ENCODE data around the gene FBH1. TPM values are rescaled to one million over a fixed set of nuclear protein-coding genes. Genes with fewer than 3 reads are reported as not detected.
"Not testable (repeated sequence)": the region's sequence is repeated elsewhere in the genome, so short reads cannot be mapped to it uniquely, and the experiment has no call there.

FBH1 gene
- total and polyA plus RNA-seq, 9 of the 15 experiments (the other 6 are each of a cell fraction or from before 2014, with no cell fraction given) = 13.4 to 108 (median 77.8) TPM

GRCh38 chr10:5960973-5961275 lies 70.9 kb downstream of the FBH1 start:
- H3K9me3 ChIP-seq (replicated peaks; ENCODE audit: control insufficient read depth, insufficient read depth, low read depth, low read length); intact Hi-C loops (cut with micrococcal nuclease); H3K4me3 ChIP-seq; FAIRE-seq; DNase-seq (ENCODE audit: extremely low read depth in 1 of 4, low spot score in 3 of 4); H2AFZ ChIP-seq (ENCODE audit: low read depth, low read length); H3K9me1 ChIP-seq (ENCODE audit: control insufficient read depth, insufficient read depth, low read length); H3K4me2 ChIP-seq (ENCODE audit: insufficient read depth, low read length); ATAC-seq; CTCF ChIA-PET (ENCODE audit: low intra/inter-chr PET ratio); H3K27me3 ChIP-seq (ENCODE audit: control insufficient read depth in 2 of 2, insufficient read depth in 2 of 2, low read length in 2 of 2); H4K20me1 ChIP-seq (replicated peaks; ENCODE audit: control insufficient read depth, insufficient read depth, low read length); H3K9ac ChIP-seq (ENCODE audit: insufficient read depth in 1 of 2, low read depth in 2 of 2, low read length in 2 of 2); H3K79me2 ChIP-seq (ENCODE audit: control insufficient read depth, insufficient read depth, low read length); BruUV-seq (replicated peaks); in situ Hi-C loops (cut with MboI): not testable (repeated sequence)
- WGBS (ENCODE audit: insufficient coverage, low coverage, missing lambda C conversion rate) = 84% methylated on average over 8 of the region's 10 CpGs
- Histone ChIP-seq H3K4me1 (replicated peaks in 1 of 2; ENCODE audit: control insufficient read depth in 2 of 2, insufficient read depth in 2 of 2, low read length in 2 of 2) (peaks cover 6 to 24% of the 10 kb centered on the region in 2 experiments; a peak in 4 of 5 replicates), H3K36me3 (ENCODE audit: control insufficient read depth, insufficient read depth, low read length) (peaks cover 18% of the 10 kb centered on the region; the same call in 2 of the 3 replicates), H3K27ac (ENCODE audit: extremely low read depth, low read depth, low read length) (peak overlapping the region; percentile 26; the same call in 1 of the 3 replicates)
- POLR2A ChIA-PET = interaction anchor here (2.5 to 3.0 kb wide), 2 partner anchors 9 to 11 kb away, joined by 7 to 16 read pairs; no protein-coding TSS in a partner anchor

GRCh38 chr10:5961405-5962100 lies 71.5 kb downstream of the FBH1 start:
- ChIA-PET CTCF (ENCODE audit: low intra/inter-chr PET ratio) (interaction anchor here (0.6 kb wide), 1 partner anchor 16 kb away, joined by 4 read pairs; no protein-coding TSS in a partner anchor), POLR2A (interaction anchor here (1.2 to 3.0 kb wide), 3 partner anchors 10 to 20 kb away, joined by 3 to 16 read pairs (median 7); no protein-coding TSS in a partner anchor)
- H3K9me3 ChIP-seq (replicated peaks; ENCODE audit: control insufficient read depth, insufficient read depth, low read depth, low read length) = no peaks in the 10 kb centered on the region
- no peak overlapping the region for H3K4me3 ChIP-seq
- in situ Hi-C loops (cut with MboI) = no loop called here
- peaks cover 6 to 24% of the 10 kb centered on the region in 2 experiments; a peak in 4 of 5 replicates for H3K4me1 ChIP-seq (replicated peaks in 1 of 2; ENCODE audit: control insufficient read depth in 2 of 2, insufficient read depth in 2 of 2, low read length in 2 of 2)
- H3K27me3 ChIP-seq (ENCODE audit: control insufficient read depth in 2 of 2, insufficient read depth in 2 of 2, low read length in 2 of 2) = no peaks in the 10 kb centered on the region
- no TSS peak for BruUV-seq (replicated peaks)
- ATAC-seq (no peak), DNase-seq (ENCODE audit: extremely low read depth in 1 of 4, low spot score in 3 of 4) (no peak), FAIRE-seq (no peak)
- H3K27ac ChIP-seq (ENCODE audit: extremely low read depth, low read depth, low read length) = no peak overlapping the region; the same call in 2 of the 3 replicates
- H3K9ac ChIP-seq (ENCODE audit: insufficient read depth in 1 of 2, low read depth in 2 of 2, low read length in 2 of 2) = peak overlapping the region in 1 of 2 experiments; percentile 17; a peak in 1 of 4 replicates
- H3K36me3 ChIP-seq (ENCODE audit: control insufficient read depth, insufficient read depth, low read length) = peaks cover 20% of the 10 kb centered on the region; the same call in 2 of the 3 replicates
- H4K20me1 ChIP-seq (replicated peaks; ENCODE audit: control insufficient read depth, insufficient read depth, low read length) = no peaks in the 10 kb centered on the region
- 88% methylated on average over 28 of the region's 29 CpGs for WGBS (ENCODE audit: insufficient coverage, low coverage, missing lambda C conversion rate)
- H3K4me2 ChIP-seq (ENCODE audit: insufficient read depth, low read length) = no peak overlapping the region
- TF ChIP-seq TEAD4 (IDR thresholded peaks at IDR 0.05; ENCODE audit: low read length) (no peak), TEAD4 (CRISPR knock-in tag; IDR thresholded peaks at IDR 0.05; ENCODE audit: borderline replicate concordance) (peak; percentile 65; the same call in 1 of the 2 replicates)
- TF ChIP-seq, protein P1, sequence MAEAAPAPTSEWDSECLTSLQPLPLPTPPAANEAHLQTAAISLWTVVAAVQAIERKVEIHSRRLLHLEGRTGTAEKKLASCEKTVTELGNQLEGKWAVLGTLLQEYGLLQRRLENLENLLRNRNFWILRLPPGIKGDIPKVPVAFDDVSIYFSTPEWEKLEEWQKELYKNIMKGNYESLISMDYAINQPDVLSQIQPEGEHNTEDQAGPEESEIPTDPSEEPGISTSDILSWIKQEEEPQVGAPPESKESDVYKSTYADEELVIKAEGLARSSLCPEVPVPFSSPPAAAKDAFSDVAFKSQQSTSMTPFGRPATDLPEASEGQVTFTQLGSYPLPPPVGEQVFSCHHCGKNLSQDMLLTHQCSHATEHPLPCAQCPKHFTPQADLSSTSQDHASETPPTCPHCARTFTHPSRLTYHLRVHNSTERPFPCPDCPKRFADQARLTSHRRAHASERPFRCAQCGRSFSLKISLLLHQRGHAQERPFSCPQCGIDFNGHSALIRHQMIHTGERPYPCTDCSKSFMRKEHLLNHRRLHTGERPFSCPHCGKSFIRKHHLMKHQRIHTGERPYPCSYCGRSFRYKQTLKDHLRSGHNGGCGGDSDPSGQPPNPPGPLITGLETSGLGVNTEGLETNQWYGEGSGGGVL (CRISPR knock-in tag; IDR thresholded peaks at IDR 0.05) = no peak
- intact Hi-C loops (cut with micrococcal nuclease) = no loop called here
- H3K9me1 ChIP-seq (ENCODE audit: control insufficient read depth, insufficient read depth, low read length) = peaks cover 10% of the 10 kb centered on the region
- no peaks in the 10 kb centered on the region for H3K79me2 ChIP-seq (ENCODE audit: control insufficient read depth, insufficient read depth, low read length)
- no peak overlapping the region for H2AFZ ChIP-seq (ENCODE audit: low read depth, low read length)

Data from K562 (cell line).